Measurements from ENCODE around the gene ZSCAN30.

Gene ZSCAN30

DNA sequence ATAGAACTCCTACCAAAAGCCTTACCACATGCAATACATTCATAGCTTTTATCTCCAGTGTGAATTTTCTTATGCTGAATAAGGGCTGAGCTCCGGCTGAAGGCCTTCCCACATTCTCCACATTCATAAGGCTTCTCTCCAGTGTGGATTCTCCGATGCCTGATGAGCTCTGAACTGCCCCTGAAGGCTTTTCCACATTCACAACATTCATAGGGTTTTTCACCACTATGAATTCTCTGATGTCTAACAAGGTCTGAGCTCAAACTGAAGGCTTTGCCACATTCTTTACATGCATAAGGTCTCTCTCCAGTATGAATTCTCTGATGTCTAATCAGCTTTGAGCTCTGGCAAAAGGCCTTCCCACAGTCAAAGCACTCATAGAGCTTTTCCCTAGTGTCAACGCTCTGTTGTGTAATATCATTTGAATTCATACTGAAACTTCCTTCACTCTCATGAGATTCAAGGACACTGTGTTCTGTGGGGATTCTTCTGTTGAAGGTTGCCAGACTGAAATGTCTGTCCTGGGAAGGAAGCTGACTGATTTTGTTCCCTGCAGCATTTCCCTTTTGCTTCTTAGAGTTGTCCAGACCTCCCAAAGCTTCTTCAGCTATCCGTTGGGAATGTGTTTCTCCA, 36.3 kb downstream of the ZSCAN30 start:
- H2AFZ ChIP-seq (ENCODE audit: low read length, unreplicated experiment), result no peak overlapping the region
- no peak overlapping the region for H3K27ac ChIP-seq (ENCODE audit: low read depth, low read length)
- no peak overlapping the region for H3K4me3 ChIP-seq (ENCODE audit: low read depth, low read length)
- H3K79me2 ChIP-seq (ENCODE audit: control insufficient read depth, insufficient read depth, low read length, unreplicated experiment), result no peaks in the 10 kb centered on the region
- peaks cover 63% of the 10 kb centered on the region for H3K36me3 ChIP-seq (ENCODE audit: insufficient read depth, low read length)
- H3K27me3 ChIP-seq (ENCODE audit: insufficient read depth, low read length), result no peaks in the 10 kb centered on the region
- H3K4me1 ChIP-seq (ENCODE audit: control insufficient read depth, insufficient read depth, low read length, unreplicated experiment), result no peaks in the 10 kb centered on the region

DNA sequence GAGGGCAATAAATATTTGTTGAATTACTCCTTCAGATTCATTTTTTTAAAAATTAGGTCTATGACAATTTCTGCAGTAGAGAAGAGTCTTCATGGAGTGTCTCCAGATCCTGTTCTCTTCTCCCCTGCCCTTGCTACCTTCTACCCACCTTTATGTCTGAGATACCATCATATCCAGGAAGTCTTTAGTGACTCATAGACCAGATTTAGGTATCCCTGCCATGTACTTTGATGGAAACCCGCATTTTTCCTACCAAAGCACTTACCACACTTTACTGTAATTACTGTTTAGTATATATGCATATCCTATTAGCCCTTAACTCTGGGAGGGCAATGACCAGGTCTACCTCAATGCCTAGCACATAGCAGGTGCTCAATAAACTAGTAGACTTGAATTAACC, 37.6 kb downstream of the ZSCAN30 start:
- Histone ChIP-seq H3K79me2 (ENCODE audit: control insufficient read depth, insufficient read depth, low read length, unreplicated experiment) (no peaks in the 10 kb centered on the region), H3K4me1 (ENCODE audit: control insufficient read depth, insufficient read depth, low read length, unreplicated experiment) (no peaks in the 10 kb centered on the region), H3K36me3 (ENCODE audit: insufficient read depth, low read length) (peaks cover 66% of the 10 kb centered on the region), H2AFZ (ENCODE audit: low read length, unreplicated experiment) (no peak overlapping the region), H3K27ac (ENCODE audit: low read depth, low read length) (no peak overlapping the region), H3K27me3 (ENCODE audit: insufficient read depth, low read length) (no peaks in the 10 kb centered on the region), H3K4me3 (ENCODE audit: low read depth, low read length) (no peak overlapping the region)

DNA sequence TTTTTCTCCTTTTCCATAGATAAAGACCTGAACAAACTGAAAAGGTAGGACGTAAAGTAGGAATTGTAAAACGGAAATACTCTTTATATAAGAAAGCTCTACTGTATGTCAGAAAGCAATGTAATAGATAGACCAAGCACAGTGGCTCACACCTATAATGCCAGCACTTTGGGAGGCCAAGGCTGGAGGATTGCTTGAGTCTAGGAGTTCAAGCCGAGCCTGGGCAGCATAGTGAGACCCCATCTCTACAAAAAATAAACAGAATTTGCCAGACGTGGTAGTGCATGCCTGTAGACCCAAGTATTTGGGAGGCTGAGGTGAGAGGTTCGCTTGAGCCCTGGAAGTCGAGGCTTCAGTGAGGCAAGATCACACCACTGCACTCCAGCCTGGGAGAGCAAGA, 41.6 kb downstream of the ZSCAN30 start:
- H2AFZ ChIP-seq (ENCODE audit: low read length, unreplicated experiment), result no peak overlapping the region
- H3K4me1 ChIP-seq (ENCODE audit: control insufficient read depth, insufficient read depth, low read length, unreplicated experiment), result no peaks in the 10 kb centered on the region
- no peaks in the 10 kb centered on the region for H3K79me2 ChIP-seq (ENCODE audit: control insufficient read depth, insufficient read depth, low read length, unreplicated experiment)
- no peak overlapping the region for H3K4me3 ChIP-seq (ENCODE audit: low read depth, low read length)
- H3K27me3 ChIP-seq (ENCODE audit: insufficient read depth, low read length), result no peaks in the 10 kb centered on the region
- H3K36me3 ChIP-seq (ENCODE audit: insufficient read depth, low read length), result peaks cover 81% of the 10 kb centered on the region
- H3K27ac ChIP-seq (ENCODE audit: low read depth, low read length), result no peak overlapping the region

DNA sequence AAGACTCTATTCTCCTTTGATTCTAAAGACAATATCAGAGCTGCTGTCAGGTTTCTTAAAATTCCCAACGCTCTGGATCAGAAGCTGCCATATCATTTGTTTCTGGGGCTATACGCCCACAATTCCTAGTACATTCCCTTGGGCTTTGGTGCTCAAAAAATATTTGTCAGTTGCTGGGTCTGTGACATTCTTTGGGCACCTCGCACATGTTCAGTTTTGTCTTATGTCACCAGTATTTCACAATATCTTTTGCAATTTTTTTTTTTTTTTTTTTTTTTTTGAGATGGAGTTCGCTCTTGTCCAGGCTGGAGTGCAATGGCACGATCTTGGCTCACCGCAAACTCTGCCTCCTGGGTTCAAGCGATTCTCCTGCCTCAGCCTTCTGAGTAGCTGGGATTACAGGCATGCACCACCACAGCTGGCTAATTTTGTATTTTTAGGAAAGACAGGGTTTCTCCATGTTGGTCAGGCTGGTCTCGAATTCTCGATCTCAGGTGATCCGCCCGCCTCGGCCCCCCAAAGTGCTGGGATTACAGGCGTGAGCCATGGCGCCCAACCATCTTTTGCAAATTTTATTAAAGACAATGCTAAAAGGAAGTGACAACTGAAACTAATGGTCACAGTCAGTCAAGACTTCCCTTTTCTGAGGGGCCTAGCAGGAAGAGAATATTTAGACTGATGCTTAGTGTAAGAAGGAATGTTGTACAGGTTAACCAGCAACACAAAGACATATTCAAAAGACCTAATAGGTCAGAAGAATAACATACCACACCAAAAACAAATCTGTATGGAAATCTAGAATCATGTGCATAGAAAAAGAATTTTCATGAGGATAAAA, 42.4 kb downstream of the ZSCAN30 start:
- H3K27ac ChIP-seq (ENCODE audit: low read depth, low read length), result no peak overlapping the region
- no peaks in the 10 kb centered on the region for H3K4me1 ChIP-seq (ENCODE audit: control insufficient read depth, insufficient read depth, low read length, unreplicated experiment)
- H2AFZ ChIP-seq (ENCODE audit: low read length, unreplicated experiment), result no peak overlapping the region
- H3K27me3 ChIP-seq (ENCODE audit: insufficient read depth, low read length), result no peaks in the 10 kb centered on the region
- H3K4me3 ChIP-seq (ENCODE audit: low read depth, low read length), result no peak overlapping the region
- H3K79me2 ChIP-seq (ENCODE audit: control insufficient read depth, insufficient read depth, low read length, unreplicated experiment), result peaks cover 2% of the 10 kb centered on the region
- H3K36me3 ChIP-seq (ENCODE audit: insufficient read depth, low read length), result peaks cover 81% of the 10 kb centered on the region

DNA sequence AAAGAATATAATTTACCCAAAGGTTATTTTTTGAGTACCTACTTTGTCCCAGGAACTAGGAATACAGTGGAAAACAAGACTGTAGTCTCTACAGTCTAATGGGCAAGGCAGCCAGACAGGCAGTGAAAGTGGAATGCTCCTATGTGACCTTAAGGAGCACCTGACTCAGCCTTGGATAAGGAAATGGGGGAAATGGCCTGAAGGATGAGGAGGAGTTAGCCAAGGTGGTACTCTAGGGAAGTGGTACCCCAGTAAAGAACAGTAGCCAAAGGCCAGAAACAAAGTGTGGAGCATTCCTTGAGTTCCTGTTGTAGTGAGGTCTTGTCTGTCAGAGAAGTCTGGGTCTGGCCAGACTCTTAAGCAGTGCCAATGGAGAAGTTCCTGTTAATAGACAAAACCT, 43.2 kb downstream of the ZSCAN30 start:
- H3K79me2 ChIP-seq (ENCODE audit: control insufficient read depth, insufficient read depth, low read length, unreplicated experiment), result peaks cover 8% of the 10 kb centered on the region
- peaks cover 80% of the 10 kb centered on the region for H3K36me3 ChIP-seq (ENCODE audit: insufficient read depth, low read length)
- no peak overlapping the region for H3K4me3 ChIP-seq (ENCODE audit: low read depth, low read length)
- H3K27me3 ChIP-seq (ENCODE audit: insufficient read depth, low read length), result no peaks in the 10 kb centered on the region
- no peak overlapping the region for H2AFZ ChIP-seq (ENCODE audit: low read length, unreplicated experiment)
- H3K27ac ChIP-seq (ENCODE audit: low read depth, low read length), result no peak overlapping the region
- H3K4me1 ChIP-seq (ENCODE audit: control insufficient read depth, insufficient read depth, low read length, unreplicated experiment), result peaks cover 7% of the 10 kb centered on the region

DNA sequence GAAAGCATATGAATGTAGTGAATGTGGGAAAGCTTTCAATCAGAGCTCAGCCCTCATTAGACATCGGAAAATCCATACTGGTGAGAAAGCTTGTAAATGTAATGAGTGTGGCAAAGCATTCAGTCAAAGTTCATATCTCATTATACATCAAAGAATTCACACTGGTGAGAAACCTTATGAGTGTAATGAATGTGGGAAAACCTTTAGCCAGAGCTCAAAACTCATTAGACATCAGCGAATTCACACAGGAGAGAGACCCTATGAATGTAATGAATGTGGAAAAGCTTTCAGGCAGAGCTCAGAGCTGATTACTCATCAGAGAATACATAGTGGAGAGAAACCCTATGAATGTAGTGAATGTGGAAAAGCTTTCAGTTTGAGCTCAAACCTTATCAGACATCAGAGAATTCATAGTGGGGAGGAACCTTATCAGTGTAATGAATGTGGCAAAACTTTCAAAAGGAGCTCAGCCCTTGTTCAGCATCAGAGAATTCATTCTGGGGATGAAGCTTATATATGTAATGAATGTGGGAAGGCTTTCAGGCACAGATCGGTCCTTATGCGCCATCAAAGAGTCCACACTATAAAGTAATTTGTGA, 44.2 kb downstream of the ZSCAN30 start:
- no peak overlapping the region for H2AFZ ChIP-seq (ENCODE audit: low read length, unreplicated experiment)

DNA sequence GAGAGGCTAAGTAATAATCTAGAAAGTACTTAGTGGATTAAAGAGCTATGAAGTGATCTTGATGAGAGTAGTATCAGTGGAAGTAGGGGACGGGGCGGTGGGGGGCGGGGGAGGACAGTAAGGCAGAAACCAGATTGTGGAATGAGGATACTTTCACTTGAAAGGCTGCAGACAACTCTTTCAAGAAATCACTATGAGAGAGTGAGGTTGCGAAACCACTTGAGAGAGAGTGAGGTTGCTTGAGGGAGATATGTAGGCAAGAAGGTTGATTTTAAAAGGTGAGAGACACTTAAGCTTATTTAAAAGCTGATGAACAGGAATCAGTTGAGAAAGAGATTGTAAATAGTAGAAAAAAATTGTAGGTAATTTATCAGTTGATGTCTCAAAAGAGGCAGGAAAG, 45.4 kb downstream of the ZSCAN30 start:
- Histone ChIP-seq H3K27me3 (ENCODE audit: insufficient read depth, low read length) (no peaks in the 10 kb centered on the region), H3K27ac (ENCODE audit: low read depth, low read length) (no peak overlapping the region), H3K4me3 (ENCODE audit: low read depth, low read length) (no peak overlapping the region), H3K4me1 (ENCODE audit: control insufficient read depth, insufficient read depth, low read length, unreplicated experiment) (peaks cover 11% of the 10 kb centered on the region), H3K36me3 (ENCODE audit: insufficient read depth, low read length) (peaks cover 65% of the 10 kb centered on the region), H3K79me2 (ENCODE audit: control insufficient read depth, insufficient read depth, low read length, unreplicated experiment) (peaks cover 8% of the 10 kb centered on the region), H2AFZ (ENCODE audit: low read length, unreplicated experiment) (no peak overlapping the region)

More for the DNA sequence above, 44.2 kb downstream of the ZSCAN30 start:
- H3K79me2 ChIP-seq (ENCODE audit: control insufficient read depth, insufficient read depth, low read length, unreplicated experiment), result peaks cover 8% of the 10 kb centered on the region
- no peak overlapping the region for H3K4me3 ChIP-seq (ENCODE audit: low read depth, low read length)
- peaks cover 8% of the 10 kb centered on the region for H3K4me1 ChIP-seq (ENCODE audit: control insufficient read depth, insufficient read depth, low read length, unreplicated experiment)
- no peak overlapping the region for H3K27ac ChIP-seq (ENCODE audit: low read depth, low read length)
- no peaks in the 10 kb centered on the region for H3K27me3 ChIP-seq (ENCODE audit: insufficient read depth, low read length)
- peaks cover 74% of the 10 kb centered on the region for H3K36me3 ChIP-seq (ENCODE audit: insufficient read depth, low read length)

DNA sequence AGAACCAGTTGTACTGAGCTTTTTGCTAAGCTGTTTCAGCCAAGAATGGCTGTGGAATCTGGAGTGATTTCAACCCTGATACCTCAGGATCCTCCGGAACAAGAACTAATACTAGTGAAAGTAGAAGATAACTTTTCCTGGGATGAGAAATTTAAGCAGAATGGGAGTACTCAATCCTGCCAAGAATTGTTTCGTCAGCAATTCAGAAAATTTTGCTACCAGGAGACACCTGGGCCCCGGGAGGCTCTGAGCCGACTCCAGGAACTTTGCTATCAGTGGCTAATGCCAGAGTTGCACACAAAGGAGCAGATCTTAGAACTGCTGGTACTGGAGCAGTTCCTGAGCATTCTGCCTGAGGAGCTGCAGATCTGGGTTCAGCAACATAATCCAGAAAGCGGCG, 47.6 kb downstream of the ZSCAN30 start:
- Histone ChIP-seq H3K4me3 (ENCODE audit: low read depth, low read length) (peak overlapping the region; percentile 77), H3K36me3 (ENCODE audit: insufficient read depth, low read length) (peaks cover 51% of the 10 kb centered on the region), H3K79me2 (ENCODE audit: control insufficient read depth, insufficient read depth, low read length, unreplicated experiment) (peaks cover 8% of the 10 kb centered on the region), H3K27ac (ENCODE audit: low read depth, low read length) (peak overlapping the region; percentile 91), H3K4me1 (ENCODE audit: control insufficient read depth, insufficient read depth, low read length, unreplicated experiment) (peaks cover 11% of the 10 kb centered on the region), H2AFZ (ENCODE audit: low read length, unreplicated experiment) (no peak overlapping the region), H3K27me3 (ENCODE audit: insufficient read depth, low read length) (no peaks in the 10 kb centered on the region)

DNA sequence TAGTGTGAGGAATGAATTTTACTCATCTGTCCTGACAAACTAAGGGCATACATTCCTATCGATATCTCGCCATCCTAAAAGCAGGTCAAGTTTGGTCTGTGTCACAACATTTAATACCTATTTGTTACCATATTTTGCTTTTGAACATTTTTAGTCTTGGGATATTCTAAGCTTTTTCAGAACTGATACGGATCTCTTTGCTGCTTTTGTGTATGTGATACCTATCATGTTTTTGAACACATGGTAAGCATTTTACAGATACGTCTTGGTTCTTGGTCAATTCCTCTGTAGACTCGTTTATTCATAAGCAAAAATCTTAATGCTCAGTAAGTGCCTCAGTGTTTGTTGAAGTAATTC, 48.6 kb downstream of the ZSCAN30 start:
- peak overlapping the region; percentile 71 for H2AFZ ChIP-seq (ENCODE audit: low read length, unreplicated experiment)
- H3K27ac ChIP-seq (ENCODE audit: low read depth, low read length), result peak overlapping the region; percentile 91

DNA sequence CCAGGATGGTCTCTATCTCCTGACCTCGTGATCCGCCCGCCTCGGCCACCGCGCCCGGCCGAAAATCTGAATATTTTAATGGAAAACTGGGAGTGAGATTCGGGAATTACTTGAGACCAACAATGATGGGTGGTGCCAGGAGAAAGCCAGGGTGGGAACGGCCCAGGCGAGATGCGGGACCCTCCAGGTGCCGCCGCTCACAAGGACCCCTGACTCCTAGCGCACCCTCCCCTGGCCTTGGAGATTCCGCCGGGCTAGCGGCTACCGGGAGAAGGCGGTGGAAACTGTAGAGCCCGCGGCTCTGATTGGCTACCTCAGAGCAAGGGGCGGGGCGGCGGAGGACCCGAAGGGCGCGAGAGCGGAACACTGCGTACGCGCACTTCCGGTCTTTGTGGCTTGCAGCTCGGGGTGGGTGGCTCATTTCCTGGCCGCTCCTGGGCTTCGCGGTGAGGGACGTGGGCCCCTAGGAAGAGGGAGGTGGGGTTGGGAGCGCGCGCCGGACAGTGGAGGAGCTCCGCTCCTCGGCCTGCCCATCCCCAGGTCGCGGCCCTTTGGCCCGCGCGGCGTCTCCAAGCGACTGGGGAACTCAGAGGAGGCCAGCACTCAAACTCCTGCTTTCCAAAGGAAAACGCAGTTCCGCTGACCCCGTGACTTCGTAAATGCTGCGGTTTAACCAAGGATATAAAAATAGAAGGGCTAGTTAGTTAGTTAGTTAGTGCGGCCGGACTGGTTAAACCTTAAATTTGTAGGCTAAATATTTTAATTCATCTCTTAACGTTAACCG, 49.2 kb downstream of the ZSCAN30 start, which contains the start of gene ZNF397:
Gene ZNF397 (plus strand): TSS at position 371 of the 784 bp plus-strand sequence. CDS start 1,437 bp downstream, outside the sequence.
- Histone ChIP-seq H3K27me3 (ENCODE audit: insufficient read depth, low read length) (no peaks in the 10 kb centered on the region), H3K36me3 (ENCODE audit: insufficient read depth, low read length) (peaks cover 35% of the 10 kb centered on the region), H2AFZ (ENCODE audit: low read length, unreplicated experiment) (peak within 1 kb of the TSS; percentile 96), H3K4me3 (ENCODE audit: low read depth, low read length) (peak within 1 kb of the TSS; percentile 77), H3K79me2 (ENCODE audit: control insufficient read depth, insufficient read depth, low read length, unreplicated experiment) (peaks cover 8% of the 10 kb centered on the region), H3K27ac (ENCODE audit: low read depth, low read length) (peak within 1 kb of the TSS; percentile 91), H3K4me1 (ENCODE audit: control insufficient read depth, insufficient read depth, low read length, unreplicated experiment) (peaks cover 11% of the 10 kb centered on the region)

More for the DNA sequence above, 48.6 kb downstream of the ZSCAN30 start:
- H3K27me3 ChIP-seq (ENCODE audit: insufficient read depth, low read length), result no peaks in the 10 kb centered on the region
- peaks cover 11% of the 10 kb centered on the region for H3K4me1 ChIP-seq (ENCODE audit: control insufficient read depth, insufficient read depth, low read length, unreplicated experiment)
- peaks cover 8% of the 10 kb centered on the region for H3K79me2 ChIP-seq (ENCODE audit: control insufficient read depth, insufficient read depth, low read length, unreplicated experiment)
- H3K4me3 ChIP-seq (ENCODE audit: low read depth, low read length), result peak overlapping the region; percentile 77
- H3K36me3 ChIP-seq (ENCODE audit: insufficient read depth, low read length), result peaks cover 41% of the 10 kb centered on the region

Data from ACC112 (cell line).